Left forelimb (tissue), 1 donor: ENCODE results near the gene RPS27.
"Not testable (repeated sequence)": the region's sequence is repeated elsewhere in the genome, so short reads cannot be mapped to it uniquely, and the experiment has no call there.

Source experiments
- DNase-seq: peaks from one replicate; pipeline ENCODE4 v3.0.0-alpha.2; 2018; ENCODE audit warnings: low spot score

RPS27 gene

DNA sequence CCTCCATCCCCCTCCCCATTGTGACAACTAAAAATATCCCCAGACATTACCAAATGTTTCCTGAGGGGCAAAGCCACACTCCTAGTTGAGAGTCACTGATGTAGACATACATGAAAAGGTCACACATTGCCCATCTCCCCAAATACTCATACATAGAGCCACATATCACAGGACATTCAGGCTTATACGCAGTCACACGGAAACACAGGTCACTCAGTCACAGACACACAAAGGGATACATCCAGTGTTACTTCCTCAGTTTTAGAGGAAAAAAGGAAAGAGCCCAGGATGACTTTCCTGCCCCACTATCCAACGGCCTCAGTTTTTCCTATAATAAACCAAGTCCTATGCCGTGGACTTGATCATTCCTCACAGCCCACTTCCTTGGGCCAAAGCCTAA lies 29.1 kb upstream of the RPS27 start:
- no peak for DNase-seq

- no peak for DNase-seq
These were observed 28.2 kb upstream of the RPS27 start for GRCh38 chr1:153962088-153963029.

DNA sequence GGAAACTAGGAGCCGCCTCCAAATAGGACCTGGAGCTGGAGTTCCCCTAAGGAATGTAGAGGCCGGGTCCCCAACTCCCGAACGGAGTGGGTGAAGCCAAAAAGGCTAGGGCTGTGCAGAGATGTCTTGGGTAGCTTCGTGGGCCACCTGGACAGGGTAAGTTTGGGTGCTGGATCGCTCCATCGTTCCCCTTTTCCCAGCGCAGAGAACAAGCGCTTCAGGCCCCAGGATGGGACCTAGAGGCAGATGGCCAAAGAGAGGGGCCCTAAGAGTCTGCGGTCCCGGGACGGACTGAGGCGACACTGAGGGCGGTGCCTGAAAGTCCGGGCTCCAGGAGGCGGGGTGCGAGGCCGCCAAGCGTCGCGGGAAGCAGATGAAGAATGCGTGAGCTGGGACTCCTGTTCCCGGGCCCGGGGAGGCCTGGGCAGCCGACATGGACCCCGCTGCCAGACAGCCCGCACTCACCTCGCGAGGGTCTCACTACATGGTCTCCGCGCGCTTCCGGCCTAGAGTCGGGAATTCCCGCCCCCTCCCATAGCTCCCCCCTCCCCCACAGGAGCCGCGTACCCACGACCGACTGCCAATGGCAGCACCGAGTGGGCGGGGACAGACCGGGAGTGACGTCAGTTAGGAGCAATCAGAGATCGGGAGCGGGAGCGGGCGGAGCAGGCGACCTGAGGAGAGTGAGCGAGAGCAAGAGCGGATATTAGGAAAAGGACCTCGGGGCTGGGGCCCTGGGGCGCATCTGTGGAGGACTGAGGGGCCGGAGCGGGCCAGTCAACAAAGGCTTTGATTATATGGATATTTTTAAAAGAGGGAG lies 27.3 kb upstream of the RPS27 start, which contains the start of gene SLC39A1:
Gene SLC39A1, minus strand, starts transcription at position 508 of the 820 bp plus-strand sequence. CDS start 822 bp downstream, outside the sequence.
- peak; percentile 98 for DNase-seq

GRCh38 chr1:153963850-153964331 lies 26.7 kb upstream of the RPS27 start:
- no peak for DNase-seq

DNA sequence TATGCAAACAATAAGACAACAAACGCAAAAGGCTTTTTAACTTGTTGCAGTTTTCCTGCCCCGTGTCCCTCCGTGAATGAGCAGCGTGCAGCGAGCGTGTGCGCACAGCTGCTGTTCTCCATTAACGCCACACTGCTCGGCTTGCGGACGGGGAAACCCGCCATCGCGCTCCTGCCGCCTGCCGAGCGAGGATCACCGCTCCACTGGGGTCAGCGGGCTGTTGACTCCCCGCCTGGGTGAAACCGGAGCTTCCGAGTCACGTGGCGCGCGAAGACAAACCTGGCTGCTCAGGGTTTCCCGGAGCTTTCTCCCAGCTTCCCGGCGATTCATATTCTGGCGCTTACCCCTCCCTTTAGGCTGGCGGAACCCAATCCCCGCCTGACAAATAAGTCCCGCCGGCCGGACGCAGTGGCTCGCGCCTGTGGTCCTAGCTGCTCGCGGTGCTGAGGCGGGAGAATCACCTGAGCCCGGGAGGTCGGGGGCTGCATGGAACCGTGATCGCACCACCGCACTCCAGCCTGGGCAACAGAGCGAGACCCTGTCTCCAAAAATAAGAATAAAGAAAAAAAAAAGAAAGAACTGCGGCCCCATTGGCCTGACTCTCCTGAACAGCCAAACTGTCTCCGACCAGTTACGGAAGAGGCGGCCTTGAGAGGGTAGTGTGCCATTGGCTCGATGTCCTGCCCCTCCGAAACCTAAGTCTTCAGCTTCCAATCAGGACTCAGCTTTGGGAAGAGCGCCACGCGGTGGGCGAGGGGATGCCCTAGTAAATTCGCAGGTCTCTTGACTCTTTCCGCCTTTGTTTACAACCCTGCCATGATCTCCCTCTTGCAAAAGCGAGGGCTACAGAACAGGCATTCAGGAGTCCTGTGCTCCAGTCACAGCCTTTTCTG lies 23.2 kb upstream of the RPS27 start, which contains the start of gene CREB3L4:
Gene CREB3L4, plus strand, starts transcription at position 796 of the 893 bp plus-strand sequence. CDS start 624 bp downstream, outside the sequence.
- DNase-seq, result peak; percentile 93

DNA sequence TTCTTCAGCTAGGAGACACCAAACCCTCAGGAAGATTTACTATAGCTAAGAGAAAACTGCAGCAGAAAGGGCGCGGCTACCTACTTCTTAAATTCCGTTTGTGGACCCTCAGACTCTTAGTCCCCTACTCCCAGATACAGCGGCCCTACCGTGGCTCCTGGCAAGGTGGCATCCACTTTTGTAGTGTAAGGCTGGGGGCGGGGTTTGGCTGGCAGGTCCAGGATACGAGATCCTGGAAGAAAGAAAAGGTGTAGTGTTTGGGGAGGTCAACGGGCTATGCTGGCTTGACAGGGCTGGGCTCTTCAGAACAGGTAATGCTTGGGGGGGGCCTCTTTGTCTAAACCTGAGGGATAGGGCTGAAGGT lies 22.6 kb upstream of the RPS27 start:
- no peak for DNase-seq

- no peak for DNase-seq
These were observed 22.2 kb upstream of the RPS27 start for GRCh38 chr1:153968408-153968807.

- no peak for DNase-seq
These were observed 21.6 kb upstream of the RPS27 start for GRCh38 chr1:153968972-153969371.

GRCh38 chr1:153970346-153970745 lies 20.2 kb upstream of the RPS27 start:
- DNase-seq, result no peak

DNA sequence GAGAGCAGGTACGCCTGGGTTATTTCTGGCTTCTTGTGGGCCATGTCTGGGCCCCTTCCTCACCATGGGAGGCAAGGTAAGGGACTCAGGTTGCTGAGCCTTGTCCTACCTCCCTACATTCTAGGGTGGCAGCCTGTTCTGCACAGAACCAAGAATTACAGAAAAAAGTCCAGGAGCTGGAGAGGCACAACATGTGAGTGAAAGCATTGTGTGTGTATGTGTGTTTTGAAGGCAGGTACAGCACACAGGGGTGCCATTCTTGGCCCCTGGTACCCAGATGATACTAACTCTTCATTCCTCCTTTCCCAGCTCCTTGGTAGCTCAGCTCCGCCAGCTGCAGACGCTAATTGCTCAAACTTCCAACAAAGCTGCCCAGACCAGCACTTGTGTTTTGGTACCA lies 17.5 kb upstream of the RPS27 start:
- no peak for DNase-seq

DNA sequence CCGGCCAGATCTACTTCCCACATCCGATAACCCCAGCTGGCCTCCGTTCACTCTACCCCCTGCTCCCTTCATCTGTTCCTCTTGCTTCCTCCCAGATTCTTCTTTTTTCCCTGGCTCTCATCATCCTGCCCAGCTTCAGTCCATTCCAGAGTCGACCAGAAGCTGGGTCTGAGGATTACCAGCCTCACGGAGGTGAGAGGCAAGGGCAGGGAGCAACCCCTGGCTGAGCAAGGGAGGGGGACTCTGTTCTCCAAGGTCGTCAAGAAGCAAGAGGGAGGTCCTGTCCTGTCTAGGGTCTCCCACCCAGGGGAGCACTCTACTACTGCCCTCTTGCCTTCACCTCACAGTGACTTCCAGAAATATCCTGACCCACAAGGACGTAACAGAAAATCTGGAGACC lies 17.0 kb upstream of the RPS27 start:
- DNase-seq, result no peak

DNA sequence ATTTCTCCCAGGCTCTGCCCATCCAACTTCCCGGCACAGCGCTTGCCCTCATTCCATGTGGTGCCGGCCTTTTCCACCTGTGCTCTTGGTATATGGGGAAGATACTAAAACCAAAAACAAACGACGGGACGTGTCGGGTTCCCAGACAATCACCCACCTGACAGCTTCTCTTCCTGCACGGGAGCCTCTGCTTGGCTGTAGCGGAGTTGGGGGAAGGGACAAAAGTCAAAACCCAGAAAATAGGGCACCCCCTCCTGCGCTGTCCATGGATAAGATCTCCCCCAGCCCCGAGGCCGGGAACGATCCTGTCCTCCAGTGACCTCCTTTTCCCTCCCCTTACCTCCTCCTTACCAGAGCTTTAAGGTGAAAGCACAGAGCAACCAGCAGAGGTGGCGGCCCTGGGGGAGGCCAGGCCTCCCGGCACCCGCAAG lies 13.7 kb upstream of the RPS27 start:
- no peak for DNase-seq

- peak; percentile 91 for DNase-seq
These were observed 13.0 kb upstream of the RPS27 start, which contains the start of gene JTB for GRCh38 chr1:153977250-153978240. Gene JTB (minus strand): TSS chr1:153977674. CDS start chr1:153977252, 422 bp downstream.

GRCh38 chr1:153978274-153978909 lies 12.2 kb upstream of the RPS27 start:
- DNase-seq, result no peak

- DNase-seq, result not testable (repeated sequence)
These were observed 11.5 kb upstream of the RPS27 start for GRCh38 chr1:153979091-153979490.

GRCh38 chr1:153981735-153982134 lies 8.8 kb upstream of the RPS27 start:
- DNase-seq, result not testable (repeated sequence)

GRCh38 chr1:153984123-153984894 lies 6.3 kb upstream of the RPS27 start:
- DNase-seq, result no peak

DNA sequence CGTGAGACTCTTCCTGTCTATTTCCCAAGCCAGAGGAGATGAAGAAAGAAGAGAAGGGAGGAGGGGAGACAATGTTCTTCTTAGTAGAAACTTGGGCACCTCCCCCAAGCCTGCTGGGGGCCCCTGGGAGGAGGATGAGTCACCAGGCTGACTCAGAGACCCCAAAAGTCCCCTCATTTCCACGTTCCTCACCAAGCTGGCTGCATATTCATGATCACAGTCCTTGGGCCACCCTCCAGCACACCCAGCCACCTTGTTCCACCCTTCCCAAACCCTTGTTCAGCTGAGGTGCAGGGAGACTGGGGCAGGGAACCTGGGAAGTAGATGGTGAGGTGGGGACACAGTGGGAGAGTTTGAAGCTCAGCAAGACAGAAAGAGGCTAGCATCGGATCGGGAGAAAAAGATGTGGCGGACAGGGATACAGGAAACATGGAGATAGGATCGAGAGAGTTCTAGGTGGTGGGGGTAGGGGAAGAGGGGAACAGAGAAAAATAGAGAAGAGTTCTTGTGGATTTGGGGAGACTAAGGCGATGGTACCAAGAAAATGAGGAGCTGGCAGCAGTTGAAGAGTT lies 5.1 kb upstream of the RPS27 start:
- DNase-seq, result no peak
